ENCODE data around the gene DOCK4. TPM values are rescaled to one million over a fixed set of nuclear protein-coding genes. Genes with fewer than 3 reads are reported as not detected.

The DOCK4 gene
- total RNA-seq, 4 donors from 2014 or later, result 6.4 to 20.5 (median 9.7) TPM

DNA sequence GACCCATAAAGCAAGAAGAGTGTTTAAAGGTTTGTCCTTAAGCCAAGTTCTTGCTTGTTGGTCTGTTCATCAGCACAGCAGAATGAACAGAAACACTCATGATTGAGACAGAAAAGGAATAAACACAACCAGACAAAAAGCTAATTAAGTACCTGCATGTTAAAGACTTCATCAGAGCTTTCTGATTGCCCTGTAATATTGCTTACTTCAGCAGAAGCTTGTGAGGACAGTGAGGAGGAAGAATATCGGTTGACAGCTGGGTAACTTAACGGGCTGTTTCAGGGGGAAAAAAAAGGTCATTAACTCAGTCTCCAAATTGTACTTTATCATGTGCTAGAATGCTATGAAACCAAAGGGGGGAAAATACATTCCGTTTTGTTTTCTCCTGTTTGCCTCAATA is 465.3 kb downstream of the DOCK4 start:
- Histone ChIP-seq H3K9me3 (no peaks in the 10 kb centered on the region), H3K4me1 (no peaks in the 10 kb centered on the region), H3K36me3 (peaks cover 4% of the 10 kb centered on the region), H3K27me3 (no peaks in the 10 kb centered on the region), H3K27ac (no peak overlapping the region), H3K4me3 (no peak overlapping the region)
- WGBS, result 92% methylated on average over 3 of the region's 3 CpGs
- no peak for DNase-seq (ENCODE audit: low spot score in 2 of 2)
- no peak for TF ChIP-seq EP300 (IDR thresholded peaks at IDR 0.05)
- TF ChIP-seq POLR2AphosphoS5 (IDR thresholded peaks at IDR 0.05), result no peak
- no peak for TF ChIP-seq POLR2A (IDR thresholded peaks at IDR 0.05)
- TF ChIP-seq CTCF (IDR thresholded peaks at IDR 0.05), result no peak

DNA sequence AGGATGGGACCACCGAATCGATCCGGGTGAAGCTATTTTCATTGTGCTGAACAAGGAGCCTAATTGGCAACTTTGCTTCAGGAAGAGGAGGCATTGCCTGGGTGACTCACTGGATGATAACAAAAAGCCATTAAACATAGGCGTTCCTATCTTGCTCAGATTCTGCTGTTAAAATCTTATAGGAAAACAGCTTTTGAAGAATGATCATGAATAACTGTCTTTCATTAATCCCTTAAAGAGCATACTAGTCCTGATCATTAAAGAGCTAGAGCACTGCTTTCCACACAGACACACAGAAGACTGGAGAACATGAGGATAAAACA is 469.7 kb downstream of the DOCK4 start:
- Histone ChIP-seq H3K27me3 (no peaks in the 10 kb centered on the region), H3K36me3 (peaks cover 4% of the 10 kb centered on the region), H3K9me3 (no peaks in the 10 kb centered on the region), H3K4me3 (no peak overlapping the region), H3K27ac (no peak overlapping the region), H3K4me1 (peaks cover 5% of the 10 kb centered on the region)
- WGBS, result 47% methylated on average over 4 of the region's 4 CpGs
- TF ChIP-seq CTCF (IDR thresholded peaks at IDR 0.05) (no peak), EP300 (IDR thresholded peaks at IDR 0.05) (no peak), POLR2A (IDR thresholded peaks at IDR 0.05) (no peak), POLR2AphosphoS5 (IDR thresholded peaks at IDR 0.05) (no peak)
- DNase-seq (ENCODE audit: low spot score in 2 of 2), result no peak

DNA sequence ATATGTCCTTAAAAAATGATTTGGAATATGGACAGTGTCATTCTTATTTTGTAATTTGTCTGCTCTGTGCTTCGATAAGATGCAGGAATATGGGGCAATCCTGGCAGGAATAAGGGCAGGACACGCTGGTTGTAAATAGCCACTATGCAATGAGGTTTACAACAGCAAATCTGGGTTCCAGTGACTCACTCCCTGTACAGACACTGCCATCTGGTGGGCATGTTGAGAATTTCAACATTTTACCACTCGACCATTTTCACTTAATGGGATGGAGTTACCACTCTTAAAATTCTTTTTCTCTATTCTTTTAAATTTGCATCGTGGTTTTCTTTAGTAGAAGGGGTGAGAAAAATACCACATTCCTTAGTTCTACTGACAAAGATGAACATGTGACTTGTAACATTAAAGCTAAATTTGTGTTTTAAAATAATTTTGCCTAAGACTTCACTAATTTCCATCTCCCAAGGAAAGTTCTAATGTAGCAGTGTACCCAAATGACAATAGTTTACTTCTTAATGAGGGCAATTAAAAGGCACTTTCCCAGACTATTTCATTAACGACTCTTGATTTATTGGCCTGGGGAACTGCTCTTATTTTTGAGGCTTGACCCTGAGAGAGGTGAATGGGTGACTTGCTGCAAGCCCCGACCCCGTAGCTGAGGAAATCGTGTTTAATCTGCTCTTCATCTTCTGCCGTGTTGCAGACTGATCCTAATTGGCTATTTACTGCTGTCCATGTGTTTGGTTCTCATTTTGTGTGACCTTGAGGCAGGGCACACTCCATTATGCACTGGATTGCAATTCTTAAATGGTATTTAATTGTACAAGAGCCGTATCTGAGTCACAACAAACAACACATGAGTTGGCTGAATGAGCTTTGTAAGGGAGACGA is 470.3 kb downstream of the DOCK4 start:
- Histone ChIP-seq H3K27ac (no peak overlapping the region), H3K4me3 (no peak overlapping the region), H3K4me1 (peaks cover 5% of the 10 kb centered on the region), H3K9me3 (no peaks in the 10 kb centered on the region), H3K36me3 (peaks cover 4% of the 10 kb centered on the region), H3K27me3 (no peaks in the 10 kb centered on the region)
- 48% methylated on average over 11 of the region's 11 CpGs for WGBS
- TF ChIP-seq CTCF (IDR thresholded peaks at IDR 0.05) (peak; percentile 68 to 72), POLR2AphosphoS5 (IDR thresholded peaks at IDR 0.05) (no peak)
- DNase-seq (ENCODE audit: low spot score in 2 of 2), result no peak

- no peak overlapping the region for H3K27ac ChIP-seq
Measured at GRCh38 chr7:111734954-111735660, 471.1 kb downstream of the DOCK4 start.

More at GRCh38 chr7:111734954-111735660, 471.1 kb downstream of the DOCK4 start:
- no peaks in the 10 kb centered on the region for H3K27me3 ChIP-seq
- WGBS, result 49% methylated on average over 4 of the region's 4 CpGs
- TF ChIP-seq CTCF (IDR thresholded peaks at IDR 0.05), result no peak
- no peak for TF ChIP-seq POLR2A (IDR thresholded peaks at IDR 0.05)
- TF ChIP-seq EP300 (IDR thresholded peaks at IDR 0.05), result no peak
- no peak for TF ChIP-seq POLR2AphosphoS5 (IDR thresholded peaks at IDR 0.05)
- H3K36me3 ChIP-seq, result peaks cover 4% of the 10 kb centered on the region
- no peaks in the 10 kb centered on the region for H3K9me3 ChIP-seq
- peaks cover 5% of the 10 kb centered on the region for H3K4me1 ChIP-seq
- no peak for DNase-seq (ENCODE audit: low spot score in 2 of 2)
- no peak overlapping the region for H3K4me3 ChIP-seq
